VCaP (cell line): Measurements from ENCODE around the gene TENM4.
A peak's percentile ranks its signal among the peaks of the same experiment; 100 is the strongest.

Source experiments
- H3K27ac ChIP-seq: fragments of 450-650 bp; 2 replicates; pipeline ENCODE4 v1.5.1; 2017
- CTCF ChIP-seq: fragments of 450-650 bp; conservative IDR thresholded peaks from 2 replicates; pipeline ENCODE4 v1.5.1; 2017; ENCODE audit warnings: mild to moderate bottlenecking, moderate library complexity

TENM4 gene

GRCh38 chr11:79308429-79308828 lies 132.4 kb downstream of the TENM4 start:
- TF ChIP-seq CTCF: no peak
- peak overlapping the region; percentile 44; the same call in 1 of the 2 replicates for H3K27ac ChIP-seq

- no peak overlapping the region for H3K27ac ChIP-seq
- TF ChIP-seq CTCF: no peak
These were observed 136.1 kb downstream of the TENM4 start for GRCh38 chr11:79304599-79305212.

GRCh38 chr11:79296141-79296540 lies 144.7 kb downstream of the TENM4 start:
- no peak for TF ChIP-seq CTCF
- H3K27ac ChIP-seq: peak overlapping the region; percentile 79

- TF ChIP-seq CTCF: no peak
- H3K27ac ChIP-seq: peak overlapping the region; percentile 79
These were observed 145.7 kb downstream of the TENM4 start for GRCh38 chr11:79294845-79295731.

GRCh38 chr11:79291948-79292347 lies 148.9 kb downstream of the TENM4 start:
- no peak for TF ChIP-seq CTCF
- H3K27ac ChIP-seq: peak overlapping the region; percentile 18; the same call in 1 of the 2 replicates

- peak overlapping the region; percentile 18; the same call in 1 of the 2 replicates for H3K27ac ChIP-seq
- no peak for TF ChIP-seq CTCF
These were observed 150.1 kb downstream of the TENM4 start for GRCh38 chr11:79290761-79291160.

- no peak for TF ChIP-seq CTCF
These were observed 152.9 kb downstream of the TENM4 start for GRCh38 chr11:79287952-79288351.

More at GRCh38 chr11:79287952-79288351, 152.9 kb downstream of the TENM4 start:
- no peak overlapping the region for H3K27ac ChIP-seq
